K562 (cell line): ENCODE data around the gene SMYD1. TPM values are rescaled to one million over a fixed set of nuclear protein-coding genes. Genes with fewer than 3 reads are reported as not detected.

Experiments
- ATAC-seq: fragments of 200-7000 bp; cut with Tn5 transposase; 3 replicates; pipeline ENCODE4 v1.9.1; 2020; ENCODE audit warnings: moderate library complexity
- BruUV-seq: library from RNA; stranded (reverse); fragments of 400-500 nt; replicated peaks from 2 replicates; lab custom pipeline; 2021; lab: Mats Ljungman, UMichigan
- CTCF ChIA-PET: fragments of 300-600 bp; formaldehyde crosslinking; extraction: SDS; loops from one replicate; lab custom pipeline; 2021; ENCODE audit warnings: low intra/inter-chr PET ratio; lab: Yijun Ruan, JAX
- POLR2A ChIA-PET: fragments of 300-600, 350-650 bp; sonication (Branson Sonifier 250); formaldehyde crosslinking; extraction: SDS; loops from one replicate; lab custom pipeline; 2021; ENCODE audit warnings: antibody characterized with exemption, inconsistent platforms; lab: Yijun Ruan, JAX
- DNase-seq, 4 experiments: peaks; one replicate each; pipeline versions ENCODE4 v3.0.0 to v3.0.0-alpha.2; 2011 to 2018; ENCODE audit warnings: low spot score in 3 of 4, mixed read lengths in 3 of 4; ENCODE audit errors: extremely low read depth in 1 of 4
- FAIRE-seq: peaks from 2 replicates; lab custom pipeline; 2011; peaks lifted over from hg19 to GRCh38; lab: Jason Lieb, UNC
- H2AFZ ChIP-seq: 2 replicates; pipeline ENCODE4 v1.6.0; 2011; ENCODE audit warnings: low read depth, low read length, control low read depth, inconsistent platforms
- H3K27ac ChIP-seq: fragments of 200-600 bp; 3 replicates; pipeline ENCODE4 v1.8.0; 2011; ENCODE audit warnings: low read depth, mild to moderate bottlenecking, control low read depth, inconsistent platforms, low read length, moderate library complexity, mixed read lengths; ENCODE audit errors: extremely low read depth
- H3K27me3 ChIP-seq, 2 experiments: fragments of 300-600 bp in 1 of 2; 2 replicates in 1 of 2; 3 replicates in 1 of 2; pipeline versions ENCODE4 v1.6.0 to v1.8.0; 2011; ENCODE audit warnings: inconsistent platforms in 2 of 2, low read length in 2 of 2, mild to moderate bottlenecking in 1 of 2, mixed read lengths in 1 of 2, moderate library complexity in 1 of 2; ENCODE audit not compliant: control insufficient read depth in 2 of 2, insufficient read depth in 2 of 2
- H3K36me3 ChIP-seq: fragments of 300-600 bp; 3 replicates; pipeline ENCODE4 v1.8.0; 2011; ENCODE audit warnings: mild to moderate bottlenecking, low read length, inconsistent platforms; ENCODE audit not compliant: control insufficient read depth, insufficient read depth
- H3K4me1 ChIP-seq, 2 experiments: fragments of 200-600 bp in 1 of 2; replicated peaks in 1 of 2; 2 replicates in 1 of 2; 3 replicates in 1 of 2; pipeline versions ENCODE4 v1.5.1 to v1.8.0; 2011; ENCODE audit warnings: inconsistent platforms in 2 of 2, low read length in 2 of 2, mild to moderate bottlenecking in 1 of 2, mixed read lengths in 1 of 2, moderate library complexity in 1 of 2; ENCODE audit not compliant: control insufficient read depth in 2 of 2, insufficient read depth in 2 of 2
- H3K4me2 ChIP-seq: 2 replicates; pipeline ENCODE4 v1.6.1; 2011; ENCODE audit warnings: low read length, control low read depth, inconsistent platforms, mixed read lengths; ENCODE audit not compliant: insufficient read depth
- H3K4me3 ChIP-seq: fragments of 200-600 bp; sonication (generic), shearing (Covaris generic); 2 replicates; pipeline ENCODE4 v1.5.1; 2016; ENCODE audit warnings: control low read depth, inconsistent platforms
- H3K79me2 ChIP-seq: fragments of 200-600 bp; 3 replicates; pipeline ENCODE4 v1.8.0; 2011; ENCODE audit warnings: low read length, inconsistent platforms; ENCODE audit not compliant: control insufficient read depth, insufficient read depth
- H3K9ac ChIP-seq, 2 experiments: 2 replicates each; pipeline versions ENCODE4 v1.6.0 to v1.6.1; 2011; ENCODE audit warnings: low read depth in 2 of 2, low read length in 2 of 2, control low read depth in 1 of 2, inconsistent platforms in 1 of 2, mild to moderate bottlenecking in 1 of 2, mixed read lengths in 1 of 2; ENCODE audit not compliant: insufficient read depth in 1 of 2
- H3K9me1 ChIP-seq: one replicate; pipeline ENCODE4 v1.6.0; 2011; ENCODE audit warnings: inconsistent platforms, mild to moderate bottlenecking, low read length, moderate library complexity; ENCODE audit not compliant: control insufficient read depth, insufficient read depth
- H3K9me3 ChIP-seq: replicated peaks from 2 replicates; pipeline ENCODE4 v1.5.1; 2011; ENCODE audit warnings: low read depth, low read length, inconsistent platforms; ENCODE audit not compliant: control insufficient read depth, insufficient read depth
- H4K20me1 ChIP-seq: replicated peaks from 2 replicates; pipeline ENCODE4 v1.6.1; 2011; ENCODE audit warnings: low read length, inconsistent platforms, mixed read lengths; ENCODE audit not compliant: control insufficient read depth, insufficient read depth
- CTCFL ChIP-seq: IDR thresholded peaks from 2 replicates; pipeline ENCODE4 v1.6.1; 2011; ENCODE audit warnings: borderline replicate concordance, low read depth, mild to moderate bottlenecking, moderate library complexity, low read length; ENCODE audit not compliant: insufficient read depth, poor library complexity, severe bottlenecking
- NCOA6 ChIP-seq: fragments of 450-650 bp; IDR thresholded peaks from 2 replicates; pipeline ENCODE4 v1.6.1; 2017; ENCODE audit warnings: mild to moderate bottlenecking
- NR2F6 ChIP-seq: fragments of 450-650 bp; formaldehyde crosslinking; IDR thresholded peaks from 2 replicates; pipeline ENCODE4 v1.4.0; 2020; ENCODE audit warnings: mild to moderate bottlenecking
- PYGO2 ChIP-seq: fragments of 450-650 bp; IDR thresholded peaks from 2 replicates; pipeline ENCODE4 v1.6.1; 2016; ENCODE audit warnings: mild to moderate bottlenecking, missing genetic modification characterization, moderate library complexity, missing compliant biosample characterization
- RFX7 ChIP-seq: fragments of 250-450 bp; sonication (Bioruptor Pico); IDR thresholded peaks from 2 replicates; pipeline ENCODE4 v1.5.1; 2021; ENCODE audit warnings: mild to moderate bottlenecking
- SMAD4 ChIP-seq: fragments of 250-450 bp; sonication (Bioruptor Pico); conservative IDR thresholded peaks from 2 replicates; pipeline ENCODE4 v1.8.0; 2021; ENCODE audit warnings: inconsistent platforms, mild to moderate bottlenecking, moderate library complexity
- in situ Hi-C: fragments of 300-500 bp; cut with MboI; formaldehyde crosslinking; loops from 4 replicates; pipeline ENCODE4 v1.15.0; 2018; ENCODE audit warnings: inconsistent platforms, mixed read lengths
- intact Hi-C: fragments of 100-400 bp; cut with micrococcal nuclease; formaldehyde crosslinking; loops from 2 replicates; pipeline ENCODE4 v1.14.2; 2022
- polyA plus RNA-seq, 8 experiments: library from polyadenylated mRNA; depleted of rRNA in 4 of 8; stranded (reverse) in 5 of 8; unstranded in 3 of 8; fragments of >200 nt; fragmentation: Nextera tagmentation in 2 of 8; fragmentation: Illumina TruSeq in 1 of 8; extraction: Ambion mirVana in 2 of 8; extraction: Trizol in 1 of 8; gene quantifications; 2 replicates each; pipeline versions ENCODE4 v1.2.1 to v1.2.3, GENCODE V29; 2011 to 2014; ENCODE audit warnings: inconsistent platforms in 1 of 8, missing spikeins in 1 of 8
- total RNA-seq, 7 experiments: library from RNA; depleted of rRNA in 6 of 7; stranded (reverse); fragments of >200 nt in 6 of 7; fragmentation: Illumina TruSeq in 2 of 7; extraction: Trizol in 2 of 7; gene quantifications; 2 replicates each; pipeline versions ENCODE4 v1.2.1 to v1.2.3, GENCODE V29; 2011 to 2021; ENCODE audit warnings: low replicate concordance in 1 of 7

The SMYD1 gene
- total and polyA plus RNA-seq, 9 of the 15 experiments (the other 6 are each of a cell fraction or from before 2014, with no cell fraction given), result not detected

GRCh38 chr2:88074150-88074549 lies 6.5 kb downstream of the SMYD1 start:
- Histone ChIP-seq H3K27ac (no peak overlapping the region), H3K9me3 (no peaks in the 10 kb centered on the region)
- POLR2A ChIA-PET, result interaction anchor here (1.3 kb wide), 1 partner anchor 14 kb away, joined by 4 read pairs; no protein-coding TSS in a partner anchor
- TF ChIP-seq SMAD4, result no peak
- TF ChIP-seq NR2F6 (CRISPR knock-in tag), result no peak
- TF ChIP-seq CTCFL, result no peak
- no peak for TF ChIP-seq NCOA6
- no peak for TF ChIP-seq PYGO2 (tag)
- no peak for TF ChIP-seq RFX7
- TF ChIP-seq, all 486 proteins: peak for 0
- in situ Hi-C loops, result no loop called here
- Histone ChIP-seq H3K9ac (no peak overlapping the region), H4K20me1 (no peaks in the 10 kb centered on the region), H3K4me1 (peaks cover 0 to 3% of the 10 kb centered on the region in 2 experiments; a peak in 2 of 5 replicates), H3K9me1 (no peaks in the 10 kb centered on the region), H3K4me3 (no peak overlapping the region), H2AFZ (no peak overlapping the region), H3K4me2 (no peak overlapping the region), H3K79me2 (no peaks in the 10 kb centered on the region), H3K36me3 (no peaks in the 10 kb centered on the region), H3K27me3 (0 out of 5 replicates have a peak, but pooled peaks cover 0 to 4% of the 10 kb centered on the region in 2 experiments)
- DNase-seq (no peak), FAIRE-seq (no peak), ATAC-seq (no peak)
- no TSS peak for BruUV-seq
- intact Hi-C loops, result no loop called here
- CTCF ChIA-PET, result no interaction called here
